HCT116 (cell line): Measurements from ENCODE around the gene FOXK2. TPM values are rescaled to one million over a fixed set of nuclear protein-coding genes. Genes with fewer than 3 reads are reported as not detected.

Experiments
- ATAC-seq: fragments of 200-7000 bp; cut with Tn5 transposase; 2 replicates; pipeline ENCODE4 v1.9.1; 2020; ENCODE audit warnings: mild to moderate bottlenecking, moderate library complexity
- BruUV-seq: library from RNA; stranded (reverse); fragments of 400-500 nt; replicated peaks from 2 replicates; lab custom pipeline; 2021; lab: Mats Ljungman, UMichigan
- CTCF ChIA-PET: fragments of 300-600 bp; sonication (Branson Sonifier 250); formaldehyde crosslinking; loops from one replicate; lab custom pipeline; 2021; ENCODE audit warnings: antibody characterized with exemption; lab: Charles Lee
- POLR2A ChIA-PET: fragments of 300-600, 350-600 bp; sonication (Branson Sonifier 250); formaldehyde crosslinking; loops from one replicate; lab custom pipeline; 2021; ENCODE audit warnings: antibody characterized with exemption; lab: Charles Lee
- RAD21 ChIA-PET, 2 experiments: fragments of 300-600 bp; sonication (Branson Sonifier 250); formaldehyde crosslinking; loops; one replicate each; lab custom pipeline; 2023; ENCODE audit warnings: low total read pairs in 2 of 2; ENCODE audit not compliant: uncharacterized antibody in 2 of 2, unreplicated experiment in 2 of 2, low non-redundant PET in 1 of 2; lab: Charles Lee
- DNase-seq: peaks from one replicate; pipeline ENCODE4 v3.0.0-alpha.2; 2010; ENCODE audit warnings: low read depth, low spot score
- H2AFZ ChIP-seq: fragments of 200-600 bp; shearing (Covaris generic), sonication (generic); 2 replicates; pipeline ENCODE4 v1.6.1; 2017; ENCODE audit warnings: low read depth, mixed run types, mixed read lengths, antibody characterized with exemption, low read length; ENCODE audit not compliant: poor library complexity, severe bottlenecking
- H3K27ac ChIP-seq: 2 replicates; pipeline ENCODE4 v1.5.1; 2012; ENCODE audit warnings: low read depth, low read length
- H3K27me3 ChIP-seq: fragments of 200-600 bp; sonication (generic); 2 replicates; pipeline ENCODE4 v1.6.1; 2016; ENCODE audit warnings: mixed run types, low read length, mixed read lengths; ENCODE audit not compliant: insufficient read depth
- H3K36me3 ChIP-seq, 2 experiments: fragments of 200-500 bp in 1 of 2; fragments of 200-600 bp in 1 of 2; sonication (Bioruptor generic) in 1 of 2; sonication (generic) in 1 of 2; 2 replicates each; pipeline versions ENCODE4 v1.5.1 to v1.6.1; 2014 to 2016; ENCODE audit warnings: low read length in 2 of 2, inconsistent platforms in 1 of 2, mixed read lengths in 1 of 2, mixed run types in 1 of 2; ENCODE audit not compliant: insufficient read depth in 2 of 2, control insufficient read depth in 1 of 2
- H3K4me1 ChIP-seq, 2 experiments: fragments of 200-600 bp in 1 of 2; sonication (generic) in 1 of 2; 2 replicates each; pipeline versions ENCODE4 v1.5.1 to v1.6.1; 2012 to 2017; ENCODE audit warnings: low read length in 2 of 2, inconsistent platforms in 1 of 2, mild to moderate bottlenecking in 1 of 2, mixed read lengths in 1 of 2, mixed run types in 1 of 2, moderate library complexity in 1 of 2; ENCODE audit not compliant: insufficient read depth in 2 of 2, control insufficient read depth in 1 of 2
- H3K4me2 ChIP-seq: fragments of 200-600 bp; sonication (generic); 2 replicates; pipeline ENCODE4 v1.6.1; 2017; ENCODE audit warnings: mixed run types, low read length, mixed read lengths
- H3K4me3 ChIP-seq, 2 experiments: fragments of 200-600 bp in 1 of 2; sonication (generic) in 1 of 2; replicated peaks in 1 of 2; 2 replicates each; pipeline ENCODE4 v1.5.1; 2011 to 2016; ENCODE audit warnings: low read length in 2 of 2, control low read depth in 1 of 2, low read depth in 1 of 2, mild to moderate bottlenecking in 1 of 2, mixed read lengths in 1 of 2, mixed run types in 1 of 2
- H3K79me2 ChIP-seq: fragments of 200-600 bp; sonication (generic); 2 replicates; pipeline ENCODE4 v1.6.1; 2017; ENCODE audit warnings: mild to moderate bottlenecking, mixed run types, low read length, moderate library complexity, mixed read lengths; ENCODE audit not compliant: insufficient read depth
- H3K9ac ChIP-seq: fragments of 200-600 bp; sonication (generic); 2 replicates; pipeline ENCODE4 v1.6.1; 2016; ENCODE audit warnings: low read length, mixed read lengths
- H3K9me2 ChIP-seq: fragments of 200-600 bp; sonication (generic), shearing (Covaris generic); 2 replicates; pipeline ENCODE4 v1.6.1; 2017; ENCODE audit warnings: mixed run types, mild to moderate bottlenecking, moderate library complexity; ENCODE audit not compliant: insufficient read depth
- H3K9me3 ChIP-seq, 2 experiments: fragments of 200-500 bp in 1 of 2; fragments of 200-600 bp in 1 of 2; sonication (Bioruptor generic) in 1 of 2; sonication (generic) in 1 of 2; 2 replicates each; pipeline ENCODE4 v1.6.1; 2014 to 2017; ENCODE audit warnings: low read length in 2 of 2, mixed read lengths in 2 of 2, inconsistent platforms in 1 of 2, low read depth in 1 of 2, mild to moderate bottlenecking in 1 of 2, mixed run types in 1 of 2, moderate library complexity in 1 of 2; ENCODE audit not compliant: control insufficient read depth in 1 of 2, insufficient read depth in 1 of 2
- H4K20me1 ChIP-seq: fragments of 200-600 bp; sonication (generic), shearing (Covaris generic); 2 replicates; pipeline ENCODE4 v1.6.1; 2017; ENCODE audit warnings: mixed run types, mild to moderate bottlenecking, moderate library complexity; ENCODE audit not compliant: insufficient read depth
- CBX3 ChIP-seq: IDR thresholded peaks from 2 replicates; pipeline ENCODE4 v1.6.1; 2012; ENCODE audit warnings: low read depth
- CEBPB ChIP-seq: IDR thresholded peaks from 2 replicates; pipeline ENCODE4 v1.6.1; 2012; ENCODE audit warnings: low read depth
- EGR1 ChIP-seq: IDR thresholded peaks from 2 replicates; pipeline ENCODE4 v1.6.1; 2012; ENCODE audit warnings: low read depth
- ELF1 ChIP-seq: IDR thresholded peaks from 2 replicates; pipeline ENCODE4 v1.6.1; 2012; ENCODE audit warnings: low read depth, borderline replicate concordance
- EZH2 ChIP-seq: fragments of 200-600 bp; sonication (generic); IDR thresholded peaks from 2 replicates; pipeline ENCODE4 v1.6.1; 2017; ENCODE audit warnings: antibody characterized with exemption, mixed run types
- EZH2phosphoT487 ChIP-seq: fragments of 200-600 bp; IDR thresholded peaks from 2 replicates; pipeline ENCODE4 v1.6.1; 2018; ENCODE audit warnings: antibody characterized with exemption, borderline replicate concordance
- FOSL1 ChIP-seq: IDR thresholded peaks from 2 replicates; pipeline ENCODE4 v1.6.1; 2012; ENCODE audit warnings: low read depth
- MAX ChIP-seq: IDR thresholded peaks from 2 replicates; pipeline ENCODE4 v1.6.1; 2012
- POLR2A ChIP-seq: IDR thresholded peaks from 2 replicates; pipeline ENCODE4 v1.7.0; 2011; ENCODE audit warnings: borderline replicate concordance; ENCODE audit not compliant: insufficient read depth, insufficient read length; ENCODE audit errors: extremely low read depth
- RAD21 ChIP-seq: IDR thresholded peaks from 2 replicates; pipeline ENCODE4 v1.6.1; 2012; ENCODE audit warnings: low read depth, mild to moderate bottlenecking
- SIN3A ChIP-seq: IDR thresholded peaks from 2 replicates; pipeline ENCODE4 v1.6.1; 2012; ENCODE audit warnings: low read depth
- SP1 ChIP-seq: IDR thresholded peaks from 2 replicates; pipeline ENCODE4 v1.6.1; 2012; ENCODE audit warnings: low read depth
- SRF ChIP-seq: IDR thresholded peaks from 2 replicates; pipeline ENCODE4 v1.6.1; 2012; ENCODE audit warnings: low read depth
- TCF7L2 ChIP-seq: IDR thresholded peaks from 2 replicates; pipeline ENCODE4 v1.7.0; 2011; ENCODE audit warnings: borderline replicate concordance, inconsistent platforms; ENCODE audit not compliant: insufficient read depth, insufficient read length; ENCODE audit errors: extremely low read depth
- ZBTB33 ChIP-seq: IDR thresholded peaks from 2 replicates; pipeline ENCODE4 v1.6.1; 2011; ENCODE audit warnings: mild to moderate bottlenecking, low read length, moderate library complexity; ENCODE audit not compliant: insufficient replicate concordance; ENCODE audit errors: extremely low read depth
- ZFX ChIP-seq: fragments of 450-650 bp; IDR thresholded peaks from 2 replicates; pipeline ENCODE4 v1.6.1; 2017
- intact Hi-C: fragments of 100-400 bp; cut with micrococcal nuclease; formaldehyde crosslinking; loops from 2 replicates; pipeline ENCODE4 v1.10.0; 2022
- total RNA-seq: library from RNA; stranded (reverse); gene quantifications from one replicate; pipeline ENCODE4 v1.2.1, GENCODE V29; 2021; ENCODE audit not compliant: unreplicated experiment
- TF ChIP-seq, protein P1 (sequence below): IDR thresholded peaks from 2 replicates; pipeline ENCODE4 v1.6.1; 2012; ENCODE audit warnings: low read depth
- TF ChIP-seq, protein P2 (sequence below), 3 experiments: fragments of 200-600 bp in 1 of 3; sonication (generic) in 1 of 3; IDR thresholded peaks in 2 of 3; conservative IDR thresholded peaks in 1 of 3; 2 replicates each; pipeline ENCODE4 v1.5.1; 2012 to 2017; ENCODE audit warnings: low read depth in 2 of 3, low read length in 2 of 3, antibody characterized with exemption in 1 of 3, borderline replicate concordance in 1 of 3, control low read depth in 1 of 3, mild to moderate bottlenecking in 1 of 3, mixed read lengths in 1 of 3, mixed run types in 1 of 3, moderate library complexity in 1 of 3; ENCODE audit not compliant: insufficient read depth in 1 of 3
- TF ChIP-seq, protein P3 (sequence below): IDR thresholded peaks from 2 replicates; pipeline ENCODE4 v1.6.1; 2012

Gene FOXK2
- total RNA-seq, 1 experiment from 2014 or later, result 122 TPM

- Histone ChIP-seq H3K9me3 (no peaks in the 10 kb centered on the region), H3K9ac (no peak overlapping the region), H3K79me2 (peaks cover 82% of the 10 kb centered on the region), H3K4me2 (no peak overlapping the region), H3K9me2 (no peaks in the 10 kb centered on the region), H3K36me3 (peaks cover 72 to 77% of the 10 kb centered on the region in 2 experiments), H2AFZ (no peak overlapping the region), H4K20me1 (0 out of 2 replicates have a peak, but pooled peaks cover 11% of the 10 kb centered on the region), H3K4me1 (no peaks in the 10 kb centered on the region), H3K27ac (no peak overlapping the region), H3K27me3 (no peaks in the 10 kb centered on the region), H3K4me3 (no peak overlapping the region)
- no peak for DNase-seq
- no peak for ATAC-seq
- ChIA-PET RAD21 (no interaction called here), CTCF (no interaction called here), POLR2A (no interaction called here)
- intact Hi-C loops, result no loop called here
- BruUV-seq, result no TSS peak
- TF ChIP-seq ZFX, result no peak
- TF ChIP-seq CEBPB, result no peak
- TF ChIP-seq, protein P1, sequence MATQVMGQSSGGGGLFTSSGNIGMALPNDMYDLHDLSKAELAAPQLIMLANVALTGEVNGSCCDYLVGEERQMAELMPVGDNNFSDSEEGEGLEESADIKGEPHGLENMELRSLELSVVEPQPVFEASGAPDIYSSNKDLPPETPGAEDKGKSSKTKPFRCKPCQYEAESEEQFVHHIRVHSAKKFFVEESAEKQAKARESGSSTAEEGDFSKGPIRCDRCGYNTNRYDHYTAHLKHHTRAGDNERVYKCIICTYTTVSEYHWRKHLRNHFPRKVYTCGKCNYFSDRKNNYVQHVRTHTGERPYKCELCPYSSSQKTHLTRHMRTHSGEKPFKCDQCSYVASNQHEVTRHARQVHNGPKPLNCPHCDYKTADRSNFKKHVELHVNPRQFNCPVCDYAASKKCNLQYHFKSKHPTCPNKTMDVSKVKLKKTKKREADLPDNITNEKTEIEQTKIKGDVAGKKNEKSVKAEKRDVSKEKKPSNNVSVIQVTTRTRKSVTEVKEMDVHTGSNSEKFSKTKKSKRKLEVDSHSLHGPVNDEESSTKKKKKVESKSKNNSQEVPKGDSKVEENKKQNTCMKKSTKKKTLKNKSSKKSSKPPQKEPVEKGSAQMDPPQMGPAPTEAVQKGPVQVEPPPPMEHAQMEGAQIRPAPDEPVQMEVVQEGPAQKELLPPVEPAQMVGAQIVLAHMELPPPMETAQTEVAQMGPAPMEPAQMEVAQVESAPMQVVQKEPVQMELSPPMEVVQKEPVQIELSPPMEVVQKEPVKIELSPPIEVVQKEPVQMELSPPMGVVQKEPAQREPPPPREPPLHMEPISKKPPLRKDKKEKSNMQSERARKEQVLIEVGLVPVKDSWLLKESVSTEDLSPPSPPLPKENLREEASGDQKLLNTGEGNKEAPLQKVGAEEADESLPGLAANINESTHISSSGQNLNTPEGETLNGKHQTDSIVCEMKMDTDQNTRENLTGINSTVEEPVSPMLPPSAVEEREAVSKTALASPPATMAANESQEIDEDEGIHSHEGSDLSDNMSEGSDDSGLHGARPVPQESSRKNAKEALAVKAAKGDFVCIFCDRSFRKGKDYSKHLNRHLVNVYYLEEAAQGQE, result no peak
- no peak for TF ChIP-seq SP1
- no peak for TF ChIP-seq POLR2A
- TF ChIP-seq TCF7L2, result no peak
- no peak for TF ChIP-seq EZH2phosphoT487
- no peak for TF ChIP-seq MAX
- no peak for TF ChIP-seq FOSL1
- TF ChIP-seq, protein P2, sequence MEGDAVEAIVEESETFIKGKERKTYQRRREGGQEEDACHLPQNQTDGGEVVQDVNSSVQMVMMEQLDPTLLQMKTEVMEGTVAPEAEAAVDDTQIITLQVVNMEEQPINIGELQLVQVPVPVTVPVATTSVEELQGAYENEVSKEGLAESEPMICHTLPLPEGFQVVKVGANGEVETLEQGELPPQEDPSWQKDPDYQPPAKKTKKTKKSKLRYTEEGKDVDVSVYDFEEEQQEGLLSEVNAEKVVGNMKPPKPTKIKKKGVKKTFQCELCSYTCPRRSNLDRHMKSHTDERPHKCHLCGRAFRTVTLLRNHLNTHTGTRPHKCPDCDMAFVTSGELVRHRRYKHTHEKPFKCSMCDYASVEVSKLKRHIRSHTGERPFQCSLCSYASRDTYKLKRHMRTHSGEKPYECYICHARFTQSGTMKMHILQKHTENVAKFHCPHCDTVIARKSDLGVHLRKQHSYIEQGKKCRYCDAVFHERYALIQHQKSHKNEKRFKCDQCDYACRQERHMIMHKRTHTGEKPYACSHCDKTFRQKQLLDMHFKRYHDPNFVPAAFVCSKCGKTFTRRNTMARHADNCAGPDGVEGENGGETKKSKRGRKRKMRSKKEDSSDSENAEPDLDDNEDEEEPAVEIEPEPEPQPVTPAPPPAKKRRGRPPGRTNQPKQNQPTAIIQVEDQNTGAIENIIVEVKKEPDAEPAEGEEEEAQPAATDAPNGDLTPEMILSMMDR (IDR thresholded peaks at IDR 0.05 in 2 of 3, conservative IDR thresholded peaks at IDR 0.05 in 1 of 3; ENCODE audit: borderline replicate concordance in 1 of 3, insufficient read depth in 1 of 3, low read depth in 2 of 3, low read length in 2 of 3), result no peak
- TF ChIP-seq SIN3A, result no peak
- TF ChIP-seq EZH2, result no peak
- TF ChIP-seq ELF1, result no peak
- TF ChIP-seq, protein P3, sequence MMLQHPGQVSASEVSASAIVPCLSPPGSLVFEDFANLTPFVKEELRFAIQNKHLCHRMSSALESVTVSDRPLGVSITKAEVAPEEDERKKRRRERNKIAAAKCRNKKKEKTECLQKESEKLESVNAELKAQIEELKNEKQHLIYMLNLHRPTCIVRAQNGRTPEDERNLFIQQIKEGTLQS, result no peak
- no peak for TF ChIP-seq CBX3
- no peak for TF ChIP-seq EGR1
- no peak for TF ChIP-seq ZBTB33
- no peak for TF ChIP-seq SRF
- no peak for TF ChIP-seq RAD21
Observed at GRCh38 chr17:82623707-82624106, 104.2 kb downstream of the FOXK2 start.
